Epidermal melanocyte (primary cell): Measurements from ENCODE around the gene PPIG.
"Not testable (repeated sequence)": the region's sequence is repeated elsewhere in the genome, so short reads cannot be mapped to it uniquely, and the experiment has no call there.

ENCODE experiments used
- DNase-seq: peaks from one replicate; pipeline ENCODE4 v3.0.0; 2011; ENCODE audit warnings: low spot score; ENCODE audit not compliant: insufficient read length

Gene PPIG

GRCh38 chr2:169584005-169584877 is at the start of gene PPIG:
PPIG (plus strand) TSS chr2:169584351; CDS start chr2:169604042, 19,691 bp downstream.
- DNase-seq: peak; percentile 90

DNA sequence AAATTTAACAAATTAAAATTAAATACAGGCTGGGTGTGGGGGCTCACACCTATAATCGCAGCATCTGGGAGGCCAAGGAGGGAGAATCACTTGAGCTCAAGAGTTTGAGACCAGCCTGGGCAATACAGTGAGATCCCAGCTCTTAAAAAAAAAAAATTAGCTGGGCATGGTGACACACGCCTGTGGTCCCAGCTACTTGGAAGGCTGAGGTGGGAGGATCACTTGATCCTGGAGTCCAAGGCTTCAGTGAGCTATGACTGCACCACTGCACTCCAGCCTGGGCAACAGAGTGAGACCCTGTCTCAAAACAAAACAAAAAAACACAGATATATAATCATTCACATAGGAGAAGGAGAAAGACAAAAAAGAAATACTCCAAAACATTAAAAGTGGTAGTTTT is 44.7 kb upstream of the PPIG start:
- DNase-seq: not testable (repeated sequence)

- DNase-seq: no peak
Observed at GRCh38 chr2:169540146-169540545, 44.0 kb upstream of the PPIG start.

- DNase-seq: no peak
Observed at GRCh38 chr2:169542433-169542832, 41.7 kb upstream of the PPIG start.

GRCh38 chr2:169546756-169547155 is 37.4 kb upstream of the PPIG start:
- no peak for DNase-seq

DNA sequence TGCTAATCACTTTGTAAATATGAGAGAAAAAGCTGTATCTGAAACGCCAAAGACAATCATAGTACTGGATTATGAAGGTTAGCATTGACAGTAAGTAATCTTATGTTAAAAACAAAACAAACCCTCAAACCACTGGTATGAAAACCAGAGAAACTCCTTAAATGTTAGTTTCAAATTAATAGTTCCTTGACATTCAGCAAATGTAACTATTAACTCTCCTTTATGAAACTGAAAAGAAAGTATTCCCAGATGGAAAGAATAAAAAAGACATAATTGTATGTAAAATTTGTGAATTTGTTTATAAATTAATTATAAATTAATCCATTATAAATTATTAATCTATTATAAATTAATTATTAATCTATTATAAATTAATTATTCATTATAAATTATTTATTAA is 22.8 kb upstream of the PPIG start:
- no peak for DNase-seq

GRCh38 chr2:169562084-169562483 is 22.1 kb upstream of the PPIG start:
- DNase-seq: not testable (repeated sequence)

DNA sequence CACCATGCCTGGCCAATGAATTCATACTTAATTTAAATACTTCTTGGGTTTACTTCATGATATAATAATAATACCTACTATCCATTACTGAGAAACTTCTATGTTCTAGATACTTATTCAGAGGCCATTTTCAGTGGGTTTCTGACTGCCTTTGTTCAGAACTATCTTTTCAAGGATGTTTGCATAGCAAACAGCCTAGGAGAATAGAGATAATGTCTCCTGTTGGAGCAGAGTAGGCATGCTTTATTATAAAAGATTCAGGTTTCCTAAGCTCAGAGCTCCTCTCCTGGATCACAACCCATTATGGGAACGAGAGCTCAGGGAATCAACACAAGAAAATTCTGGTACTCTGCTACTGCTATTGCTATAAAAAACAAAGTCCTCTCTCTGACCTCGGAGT is 21.6 kb upstream of the PPIG start:
- no peak for DNase-seq

DNA sequence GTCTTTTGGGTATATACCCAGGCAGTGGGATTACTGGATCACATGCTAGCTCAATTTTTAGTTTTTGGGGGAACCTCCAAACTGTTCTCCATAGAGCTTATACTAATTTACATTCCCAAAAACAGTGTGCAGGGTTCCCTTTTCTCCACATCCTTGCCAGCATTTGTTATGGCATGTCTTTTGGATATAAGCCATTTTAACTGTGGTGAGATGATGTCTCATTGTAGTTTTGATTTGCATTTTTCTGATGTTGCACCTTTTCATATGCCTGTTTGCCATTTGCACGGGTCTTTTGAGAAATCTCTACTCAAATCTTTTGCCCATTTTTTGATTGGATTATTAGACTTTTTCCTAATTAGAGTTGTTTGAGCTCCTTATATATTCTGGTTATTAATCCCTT is 18.5 kb upstream of the PPIG start:
- no peak for DNase-seq

DNA sequence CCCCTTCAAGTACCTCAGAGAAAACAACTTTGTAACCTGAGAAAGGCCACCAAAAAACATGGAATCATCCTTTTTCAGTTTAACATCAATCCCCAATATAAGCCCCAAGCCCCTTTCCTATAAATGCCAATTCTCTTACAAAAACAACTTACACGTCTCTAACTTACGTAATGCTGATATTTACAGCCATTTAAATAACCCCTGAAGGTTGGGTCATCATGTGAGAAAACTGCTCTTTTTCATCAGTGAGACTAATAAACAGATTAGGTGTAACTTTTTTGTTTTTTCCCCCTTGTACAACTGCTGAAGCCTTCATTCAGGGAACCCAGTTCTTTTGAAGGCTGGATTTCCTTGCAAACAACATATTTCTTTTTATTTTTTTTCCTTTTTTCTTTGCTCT is 14.2 kb upstream of the PPIG start:
- DNase-seq: no peak

GRCh38 chr2:169570752-169571151 is 13.4 kb upstream of the PPIG start:
- not testable (repeated sequence) for DNase-seq

- DNase-seq: no peak
Observed at GRCh38 chr2:169571571-169571970, 12.6 kb upstream of the PPIG start.

DNA sequence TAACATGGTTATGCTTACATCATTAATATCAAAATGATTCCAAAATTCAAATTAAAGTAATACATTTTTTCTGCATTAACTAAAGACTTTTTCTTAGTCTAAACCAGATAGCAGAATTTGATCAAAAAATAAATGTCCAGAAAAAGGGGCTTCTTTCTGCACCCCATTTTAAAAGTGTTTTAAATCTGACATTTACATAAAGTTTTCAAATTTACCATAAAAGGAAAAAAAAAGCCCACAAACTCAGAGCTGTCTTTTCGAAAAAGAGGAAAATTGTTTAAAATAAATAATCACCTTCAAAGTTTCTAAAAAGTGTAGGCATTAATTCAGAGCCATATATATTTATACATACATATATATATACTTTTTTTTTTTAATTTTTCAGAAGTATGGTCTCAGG is 12.0 kb upstream of the PPIG start:
- DNase-seq: no peak

DNA sequence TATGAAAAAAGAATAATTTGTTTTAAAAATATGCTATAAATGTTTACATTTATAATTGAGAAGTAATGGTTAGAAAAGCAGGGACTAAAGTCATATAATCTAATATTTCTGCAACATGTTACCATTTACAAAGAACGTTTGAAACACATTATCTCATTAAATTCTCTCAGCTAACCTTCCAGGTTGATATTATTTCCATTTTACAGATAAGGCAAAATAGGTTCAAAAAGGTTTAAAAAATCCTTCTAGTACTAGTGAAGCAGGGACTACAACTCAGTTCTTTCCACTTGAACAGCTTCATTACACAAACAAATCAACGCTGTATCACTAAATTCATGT is 11.4 kb upstream of the PPIG start:
- DNase-seq: no peak

DNA sequence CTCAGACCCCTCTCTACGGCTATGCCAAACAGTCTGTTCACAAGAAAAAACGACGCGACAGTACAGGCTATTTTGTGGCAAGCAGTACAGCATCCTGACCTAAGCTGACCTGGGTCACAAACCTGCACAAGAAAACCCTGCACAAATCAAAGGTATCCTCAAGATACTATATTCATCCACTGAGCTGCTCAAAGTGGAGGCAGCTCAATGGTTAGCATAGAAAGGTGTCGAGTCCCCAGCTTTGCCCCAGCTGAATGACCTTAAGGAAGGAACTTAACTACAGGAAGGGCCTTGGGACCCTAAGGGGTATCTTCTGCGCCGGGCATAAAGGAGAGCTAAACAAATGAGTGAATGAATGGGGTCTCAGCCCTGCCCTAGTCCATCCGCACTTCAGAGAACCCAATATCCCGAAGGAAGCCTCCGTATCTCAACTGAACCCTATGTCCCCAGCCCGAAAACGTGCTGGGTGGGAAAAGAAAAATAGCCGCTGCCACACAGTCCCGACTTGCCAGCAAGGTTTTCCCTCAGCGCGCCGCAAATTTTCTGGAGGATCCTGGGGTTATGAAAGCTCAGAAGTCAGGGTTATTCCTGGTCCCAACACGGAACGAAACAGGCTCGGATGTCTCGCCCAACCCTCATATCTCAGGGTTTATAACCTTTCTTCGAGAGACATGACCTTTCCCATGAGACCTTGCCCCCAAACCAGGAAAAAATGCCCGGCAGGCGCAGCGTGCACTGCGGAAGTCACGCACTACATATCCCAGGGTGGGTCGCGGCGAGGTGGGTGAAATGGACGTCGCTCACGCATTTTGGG is 10.8 kb upstream of the PPIG start, which contains the start of gene FASTKD1:
Gene FASTKD1 (minus strand): TSS at position 706 of the 814 bp plus-strand sequence. CDS start 1,836 bp downstream, outside the sequence.
- peak; percentile 98 for DNase-seq

GRCh38 chr2:169573974-169574299 is 10.2 kb upstream of the PPIG start:
- no peak for DNase-seq

DNA sequence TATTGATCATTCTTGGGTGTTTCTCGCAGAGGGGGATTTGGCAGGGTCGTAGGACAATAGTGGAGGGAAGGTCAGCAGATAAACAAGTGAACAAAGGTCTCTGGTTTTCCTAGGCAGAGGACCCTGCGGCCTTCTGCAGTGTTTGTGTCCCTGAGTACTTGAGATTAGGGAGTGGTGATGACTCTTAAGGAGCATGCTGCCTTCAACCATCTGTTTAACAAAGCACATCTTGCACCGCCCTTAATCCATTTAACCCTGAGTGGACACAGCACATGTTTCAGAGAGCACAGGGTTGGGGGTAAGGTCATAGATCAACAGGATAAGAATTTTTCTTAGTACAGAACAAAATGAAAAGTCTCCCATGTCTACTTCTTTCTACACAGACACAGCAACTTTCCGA is 9.6 kb upstream of the PPIG start:
- not testable (repeated sequence) for DNase-seq

GRCh38 chr2:169575264-169575663 is 8.9 kb upstream of the PPIG start:
- DNase-seq: not testable (repeated sequence)

DNA sequence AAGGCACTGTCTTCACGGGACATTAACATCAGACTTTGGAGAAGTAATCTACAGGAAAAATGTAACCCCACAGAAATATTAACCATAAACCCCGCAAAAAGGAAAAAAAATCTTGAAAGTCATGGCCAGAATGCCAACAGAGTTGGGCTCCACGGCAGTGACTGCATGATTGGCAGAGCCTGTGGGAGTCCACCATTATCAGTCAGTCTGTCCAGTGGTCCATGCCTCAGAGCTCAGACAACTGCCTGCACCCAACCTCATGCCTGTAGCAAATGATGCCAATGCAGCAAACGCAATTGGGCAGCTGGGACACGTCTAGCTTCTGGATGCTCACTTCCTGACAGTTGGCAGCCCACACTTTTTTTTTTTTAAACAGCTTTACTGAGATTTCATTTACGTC is 5.1 kb upstream of the PPIG start:
- DNase-seq: no peak

- DNase-seq: not testable (repeated sequence)
Observed at GRCh38 chr2:169582552-169583266, 1.4 kb upstream of the PPIG start.

GRCh38 chr2:169583518-169583917 is 633 bp upstream of the PPIG start:
- no peak for DNase-seq

GRCh38 chr2:169585673-169586072 is 1.5 kb downstream of the PPIG start:
- no peak for DNase-seq
